HCT116 (cell line): ENCODE results near the gene PXDN. TPM values are rescaled to one million over a fixed set of nuclear protein-coding genes. Genes with fewer than 3 reads are reported as not detected.
"Not testable (repeated sequence)": the region's sequence is repeated elsewhere in the genome, so short reads cannot be mapped to it uniquely, and the experiment has no call there.

Experiments
- ATAC-seq: fragments of 200-7000 bp; cut with Tn5 transposase; 2 replicates; pipeline ENCODE4 v1.9.1; 2020; ENCODE audit warnings: mild to moderate bottlenecking, moderate library complexity
- BruUV-seq: library from RNA; stranded (reverse); fragments of 400-500 nt; replicated peaks from 2 replicates; lab custom pipeline; 2021; lab: Mats Ljungman, UMichigan
- CTCF ChIA-PET: fragments of 300-600 bp; sonication (Branson Sonifier 250); formaldehyde crosslinking; loops from one replicate; lab custom pipeline; 2021; ENCODE audit warnings: antibody characterized with exemption; lab: Charles Lee
- POLR2A ChIA-PET: fragments of 300-600, 350-600 bp; sonication (Branson Sonifier 250); formaldehyde crosslinking; loops from one replicate; lab custom pipeline; 2021; ENCODE audit warnings: antibody characterized with exemption; lab: Charles Lee
- RAD21 ChIA-PET, 2 experiments: fragments of 300-600 bp; sonication (Branson Sonifier 250); formaldehyde crosslinking; loops; one replicate each; lab custom pipeline; 2023; ENCODE audit warnings: low total read pairs in 2 of 2; ENCODE audit not compliant: uncharacterized antibody in 2 of 2, unreplicated experiment in 2 of 2, low non-redundant PET in 1 of 2; lab: Charles Lee
- DNase-seq: peaks from one replicate; pipeline ENCODE4 v3.0.0-alpha.2; 2010; ENCODE audit warnings: low read depth, low spot score
- H2AFZ ChIP-seq: fragments of 200-600 bp; shearing (Covaris generic), sonication (generic); 2 replicates; pipeline ENCODE4 v1.6.1; 2017; ENCODE audit warnings: low read depth, mixed run types, mixed read lengths, antibody characterized with exemption, low read length; ENCODE audit not compliant: poor library complexity, severe bottlenecking
- H3K27ac ChIP-seq: 2 replicates; pipeline ENCODE4 v1.5.1; 2012; ENCODE audit warnings: low read depth, low read length
- H3K27me3 ChIP-seq: fragments of 200-600 bp; sonication (generic); 2 replicates; pipeline ENCODE4 v1.6.1; 2016; ENCODE audit warnings: mixed run types, low read length, mixed read lengths; ENCODE audit not compliant: insufficient read depth
- H3K36me3 ChIP-seq, 2 experiments: fragments of 200-500 bp in 1 of 2; fragments of 200-600 bp in 1 of 2; sonication (Bioruptor generic) in 1 of 2; sonication (generic) in 1 of 2; 2 replicates each; pipeline versions ENCODE4 v1.5.1 to v1.6.1; 2014 to 2016; ENCODE audit warnings: low read length in 2 of 2, inconsistent platforms in 1 of 2, mixed read lengths in 1 of 2, mixed run types in 1 of 2; ENCODE audit not compliant: insufficient read depth in 2 of 2, control insufficient read depth in 1 of 2
- H3K4me1 ChIP-seq, 2 experiments: fragments of 200-600 bp in 1 of 2; sonication (generic) in 1 of 2; 2 replicates each; pipeline versions ENCODE4 v1.5.1 to v1.6.1; 2012 to 2017; ENCODE audit warnings: low read length in 2 of 2, inconsistent platforms in 1 of 2, mild to moderate bottlenecking in 1 of 2, mixed read lengths in 1 of 2, mixed run types in 1 of 2, moderate library complexity in 1 of 2; ENCODE audit not compliant: insufficient read depth in 2 of 2, control insufficient read depth in 1 of 2
- H3K4me2 ChIP-seq: fragments of 200-600 bp; sonication (generic); 2 replicates; pipeline ENCODE4 v1.6.1; 2017; ENCODE audit warnings: mixed run types, low read length, mixed read lengths
- H3K4me3 ChIP-seq, 2 experiments: fragments of 200-600 bp in 1 of 2; sonication (generic) in 1 of 2; replicated peaks in 1 of 2; 2 replicates each; pipeline ENCODE4 v1.5.1; 2011 to 2016; ENCODE audit warnings: low read length in 2 of 2, control low read depth in 1 of 2, low read depth in 1 of 2, mild to moderate bottlenecking in 1 of 2, mixed read lengths in 1 of 2, mixed run types in 1 of 2
- H3K79me2 ChIP-seq: fragments of 200-600 bp; sonication (generic); 2 replicates; pipeline ENCODE4 v1.6.1; 2017; ENCODE audit warnings: mild to moderate bottlenecking, mixed run types, low read length, moderate library complexity, mixed read lengths; ENCODE audit not compliant: insufficient read depth
- H3K9ac ChIP-seq: fragments of 200-600 bp; sonication (generic); 2 replicates; pipeline ENCODE4 v1.6.1; 2016; ENCODE audit warnings: low read length, mixed read lengths
- H3K9me2 ChIP-seq: fragments of 200-600 bp; sonication (generic), shearing (Covaris generic); 2 replicates; pipeline ENCODE4 v1.6.1; 2017; ENCODE audit warnings: mixed run types, mild to moderate bottlenecking, moderate library complexity; ENCODE audit not compliant: insufficient read depth
- H3K9me3 ChIP-seq, 2 experiments: fragments of 200-500 bp in 1 of 2; fragments of 200-600 bp in 1 of 2; sonication (Bioruptor generic) in 1 of 2; sonication (generic) in 1 of 2; 2 replicates each; pipeline ENCODE4 v1.6.1; 2014 to 2017; ENCODE audit warnings: low read length in 2 of 2, mixed read lengths in 2 of 2, inconsistent platforms in 1 of 2, low read depth in 1 of 2, mild to moderate bottlenecking in 1 of 2, mixed run types in 1 of 2, moderate library complexity in 1 of 2; ENCODE audit not compliant: control insufficient read depth in 1 of 2, insufficient read depth in 1 of 2
- H4K20me1 ChIP-seq: fragments of 200-600 bp; sonication (generic), shearing (Covaris generic); 2 replicates; pipeline ENCODE4 v1.6.1; 2017; ENCODE audit warnings: mixed run types, mild to moderate bottlenecking, moderate library complexity; ENCODE audit not compliant: insufficient read depth
- ATF3 ChIP-seq: IDR thresholded peaks from 2 replicates; pipeline ENCODE4 v1.6.1; 2012
- CBX3 ChIP-seq: IDR thresholded peaks from 2 replicates; pipeline ENCODE4 v1.6.1; 2012; ENCODE audit warnings: low read depth
- CTCF ChIP-seq, 3 experiments: fragments of 200-600 bp in 1 of 3; sonication (generic) in 1 of 3; IDR thresholded peaks in 2 of 3; conservative IDR thresholded peaks in 1 of 3; 2 replicates each; pipeline ENCODE4 v1.5.1; 2012 to 2017; ENCODE audit warnings: low read depth in 2 of 3, low read length in 2 of 3, antibody characterized with exemption in 1 of 3, borderline replicate concordance in 1 of 3, control low read depth in 1 of 3, mild to moderate bottlenecking in 1 of 3, mixed read lengths in 1 of 3, mixed run types in 1 of 3, moderate library complexity in 1 of 3; ENCODE audit not compliant: insufficient read depth in 1 of 3
- EGR1 ChIP-seq: IDR thresholded peaks from 2 replicates; pipeline ENCODE4 v1.6.1; 2012; ENCODE audit warnings: low read depth
- EZH2 ChIP-seq: fragments of 200-600 bp; sonication (generic); IDR thresholded peaks from 2 replicates; pipeline ENCODE4 v1.6.1; 2017; ENCODE audit warnings: antibody characterized with exemption, mixed run types
- FOSL1 ChIP-seq: IDR thresholded peaks from 2 replicates; pipeline ENCODE4 v1.6.1; 2012; ENCODE audit warnings: low read depth
- JUND ChIP-seq: IDR thresholded peaks from 2 replicates; pipeline ENCODE4 v1.6.1; 2012
- RAD21 ChIP-seq: IDR thresholded peaks from 2 replicates; pipeline ENCODE4 v1.6.1; 2012; ENCODE audit warnings: low read depth, mild to moderate bottlenecking
- SIN3A ChIP-seq: IDR thresholded peaks from 2 replicates; pipeline ENCODE4 v1.6.1; 2012; ENCODE audit warnings: low read depth
- TCF7L2 ChIP-seq: IDR thresholded peaks from 2 replicates; pipeline ENCODE4 v1.7.0; 2011; ENCODE audit warnings: borderline replicate concordance, inconsistent platforms; ENCODE audit not compliant: insufficient read depth, insufficient read length; ENCODE audit errors: extremely low read depth
- ZFX ChIP-seq: fragments of 450-650 bp; IDR thresholded peaks from 2 replicates; pipeline ENCODE4 v1.6.1; 2017
- ZNF274 ChIP-seq: fragments of 200-500 bp; sonication (Bioruptor generic); IDR thresholded peaks from 2 replicates; pipeline ENCODE4 v1.6.1; 2014; ENCODE audit warnings: mild to moderate bottlenecking, low read depth, low read length, inconsistent platforms
- intact Hi-C: fragments of 100-400 bp; cut with micrococcal nuclease; formaldehyde crosslinking; loops from 2 replicates; pipeline ENCODE4 v1.10.0; 2022
- total RNA-seq: library from RNA; stranded (reverse); gene quantifications from one replicate; pipeline ENCODE4 v1.2.1, GENCODE V29; 2021; ENCODE audit not compliant: unreplicated experiment

Gene PXDN
- total RNA-seq, 1 experiment from 2014 or later, result 10.7 TPM

- no peaks in the 10 kb centered on the region for H3K79me2 ChIP-seq
- POLR2A ChIA-PET, result no interaction called here
- H3K4me3 ChIP-seq, result no peak overlapping the region
- DNase-seq (no peak), ATAC-seq (no peak)
- no peaks in the 10 kb centered on the region for H4K20me1 ChIP-seq
- no peaks in the 10 kb centered on the region for H3K36me3 ChIP-seq
- H3K4me2 ChIP-seq, result no peak overlapping the region
- TF ChIP-seq ZFX (no peak), CBX3 (no peak), RAD21 (no peak), ATF3 (no peak), EGR1 (no peak), EZH2 (no peak), FOSL1 (no peak), JUND (no peak), TCF7L2 (no peak), CTCF (IDR thresholded peaks at IDR 0.05 in 2 of 3, conservative IDR thresholded peaks at IDR 0.05 in 1 of 3; ENCODE audit: borderline replicate concordance in 1 of 3, insufficient read depth in 1 of 3, low read depth in 2 of 3, low read length in 2 of 3) (no peak), SIN3A (no peak), ZNF274 (no peak)
- H3K9me3 ChIP-seq, result no peaks in the 10 kb centered on the region
- no peaks in the 10 kb centered on the region for H3K4me1 ChIP-seq
- BruUV-seq, result no TSS peak
- intact Hi-C loops, result no loop called here
- H3K9me2 ChIP-seq, result no peaks in the 10 kb centered on the region
- RAD21 ChIA-PET, result no interaction called here
- H2AFZ ChIP-seq, result no peak overlapping the region
- CTCF ChIA-PET, result no interaction called here
- H3K9ac ChIP-seq, result no peak overlapping the region
- H3K27ac ChIP-seq, result no peak overlapping the region
- no peaks in the 10 kb centered on the region for H3K27me3 ChIP-seq
Observed at GRCh38 chr2:1766425-1766824, 22.1 kb upstream of the PXDN start.

- BruUV-seq, H3K4me1 ChIP-seq, RAD21 ChIA-PET, H3K9me3 ChIP-seq, ATAC-seq, H3K27me3 ChIP-seq, CTCF ChIA-PET, H3K4me3 ChIP-seq, H3K9me2 ChIP-seq, H3K27ac ChIP-seq, H2AFZ ChIP-seq, H3K79me2 ChIP-seq, H3K36me3 ChIP-seq, H4K20me1 ChIP-seq, H3K9ac ChIP-seq, H3K4me2 ChIP-seq, DNase-seq, POLR2A ChIA-PET, intact Hi-C loops: not testable (repeated sequence)
Observed at GRCh38 chr2:1765201-1765600, 20.9 kb upstream of the PXDN start.
